Smooth muscle cell (in vitro differentiated cells): ENCODE measurements around the gene SNRPA. TPM values are rescaled to one million over a fixed set of nuclear protein-coding genes. Genes with fewer than 3 reads are reported as not detected.

Source experiments
- DNase-seq: peaks from one replicate; lab custom pipeline; 2025; ENCODE audit not compliant: unreplicated experiment; lab: John Stamatoyannopoulos, UW
- H2AFZ ChIP-seq: fragments of 200-600 bp; sonication (generic); 2 replicates; pipeline ENCODE4 v1.6.0; 2016; ENCODE audit warnings: antibody characterized with exemption, low read depth, mild to moderate bottlenecking
- H3F3A ChIP-seq: fragments of 200-600 bp; sonication (generic); 2 replicates; pipeline ENCODE4 v1.6.0; 2017; ENCODE audit warnings: antibody characterized with exemption, low read depth
- H3K27ac ChIP-seq: fragments of 200-600 bp; sonication (generic); 2 replicates; pipeline ENCODE4 v1.5.1; 2016; ENCODE audit warnings: low read depth, mild to moderate bottlenecking
- H3K27me3 ChIP-seq: fragments of 200-600 bp; sonication (generic); 2 replicates; pipeline ENCODE4 v1.6.1; 2016; ENCODE audit warnings: low read depth, mild to moderate bottlenecking
- H3K36me3 ChIP-seq: fragments of 200-600 bp; sonication (generic); 2 replicates; pipeline ENCODE4 v1.5.1; 2016; ENCODE audit warnings: low read depth
- H3K4me1 ChIP-seq: fragments of 200-600 bp; sonication (generic); 2 replicates; pipeline ENCODE4 v1.5.1; 2016; ENCODE audit warnings: low read depth
- H3K4me2 ChIP-seq: fragments of 200-600 bp; sonication (generic); 2 replicates; pipeline ENCODE4 v1.6.0; 2016; ENCODE audit warnings: mild to moderate bottlenecking
- H3K4me3 ChIP-seq: fragments of 200-600 bp; sonication (generic); 2 replicates; pipeline ENCODE4 v1.5.1; 2016; ENCODE audit warnings: mild to moderate bottlenecking
- H3K79me2 ChIP-seq: fragments of 200-600 bp; sonication (generic); 2 replicates; pipeline ENCODE4 v1.6.0; 2016; ENCODE audit warnings: low read depth, mild to moderate bottlenecking
- H3K9ac ChIP-seq: fragments of 200-600 bp; sonication (generic); 2 replicates; pipeline ENCODE4 v1.6.0; 2016; ENCODE audit warnings: low read depth
- H3K9me3 ChIP-seq: fragments of 200-600 bp; sonication (generic); replicated peaks from 2 replicates; pipeline ENCODE4 v1.5.1; 2016; ENCODE audit warnings: low read depth
- H4K20me1 ChIP-seq: fragments of 200-600 bp; sonication (generic); 2 replicates; pipeline ENCODE4 v1.6.0; 2016; ENCODE audit warnings: low read depth
- WGBS: methylation state at CpG from one replicate; pipeline ENCODE4 v1.1.7; 2016; ENCODE audit warnings: low lambda C conversion rate; 5-methylcytosine and 5-hydroxymethylcytosine counted together
- polyA plus RNA-seq: library from polyadenylated mRNA; unstranded; fragments of >200 nt; fragmentation: Nextera tagmentation; extraction: Ambion mirVana; gene quantifications from 2 replicates; pipeline ENCODE4 v1.2.1, GENCODE V29; 2016
- total RNA-seq: library from RNA; depleted of rRNA; stranded (reverse); fragments of >200 nt; gene quantifications from 2 replicates; pipeline ENCODE4 v1.2.3, GENCODE V29; 2014
- TF ChIP-seq, protein P1 (sequence below): fragments of 200-600 bp; sonication (generic); IDR thresholded peaks from 2 replicates; pipeline ENCODE4 v1.5.1; 2017; ENCODE audit warnings: borderline replicate concordance, mild to moderate bottlenecking, antibody characterized with exemption; ENCODE audit not compliant: insufficient read depth, poor library complexity, severe bottlenecking

Gene SNRPA
- total and polyA plus RNA-seq, 2 experiments from 2014 or later = 30.3 to 87.7 TPM

DNA sequence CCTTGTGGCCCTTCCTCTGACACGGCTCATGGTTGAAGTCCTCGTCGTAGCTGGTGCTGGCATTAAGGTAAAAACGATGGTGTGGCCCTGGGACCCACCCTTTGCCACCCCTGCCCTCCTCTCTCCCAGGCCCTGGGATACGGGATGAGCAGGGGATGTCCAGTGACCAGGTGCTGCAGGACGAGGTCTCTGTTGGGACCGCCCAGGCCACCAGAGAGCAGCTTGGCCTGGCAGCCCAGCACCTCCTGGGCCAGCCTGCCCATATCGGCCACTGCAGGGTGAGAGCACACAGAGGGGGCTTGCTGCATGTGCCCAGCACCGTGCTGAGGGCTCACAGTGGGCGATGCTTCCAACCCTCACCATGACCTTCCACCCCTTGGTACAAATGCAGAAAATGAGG, 7.1 kb upstream of the SNRPA start:
- H3K27me3 ChIP-seq = no peaks in the 10 kb centered on the region
- no peak overlapping the region for H3K4me3 ChIP-seq
- no peak overlapping the region for H2AFZ ChIP-seq
- TF ChIP-seq, protein P1, sequence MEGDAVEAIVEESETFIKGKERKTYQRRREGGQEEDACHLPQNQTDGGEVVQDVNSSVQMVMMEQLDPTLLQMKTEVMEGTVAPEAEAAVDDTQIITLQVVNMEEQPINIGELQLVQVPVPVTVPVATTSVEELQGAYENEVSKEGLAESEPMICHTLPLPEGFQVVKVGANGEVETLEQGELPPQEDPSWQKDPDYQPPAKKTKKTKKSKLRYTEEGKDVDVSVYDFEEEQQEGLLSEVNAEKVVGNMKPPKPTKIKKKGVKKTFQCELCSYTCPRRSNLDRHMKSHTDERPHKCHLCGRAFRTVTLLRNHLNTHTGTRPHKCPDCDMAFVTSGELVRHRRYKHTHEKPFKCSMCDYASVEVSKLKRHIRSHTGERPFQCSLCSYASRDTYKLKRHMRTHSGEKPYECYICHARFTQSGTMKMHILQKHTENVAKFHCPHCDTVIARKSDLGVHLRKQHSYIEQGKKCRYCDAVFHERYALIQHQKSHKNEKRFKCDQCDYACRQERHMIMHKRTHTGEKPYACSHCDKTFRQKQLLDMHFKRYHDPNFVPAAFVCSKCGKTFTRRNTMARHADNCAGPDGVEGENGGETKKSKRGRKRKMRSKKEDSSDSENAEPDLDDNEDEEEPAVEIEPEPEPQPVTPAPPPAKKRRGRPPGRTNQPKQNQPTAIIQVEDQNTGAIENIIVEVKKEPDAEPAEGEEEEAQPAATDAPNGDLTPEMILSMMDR = no peak
- H4K20me1 ChIP-seq = no peaks in the 10 kb centered on the region
- H3K4me2 ChIP-seq = no peak overlapping the region
- 94% methylated on average over 9 of the region's 10 CpGs for WGBS
- no peak for DNase-seq
- H3K36me3 ChIP-seq = no peaks in the 10 kb centered on the region
- H3K79me2 ChIP-seq = no peaks in the 10 kb centered on the region
- no peak overlapping the region for H3K27ac ChIP-seq
- no peak overlapping the region for H3K9ac ChIP-seq
- H3K9me3 ChIP-seq = no peaks in the 10 kb centered on the region
- H3F3A ChIP-seq = peaks cover 8% of the 10 kb centered on the region
- H3K4me1 ChIP-seq = no peaks in the 10 kb centered on the region

DNA sequence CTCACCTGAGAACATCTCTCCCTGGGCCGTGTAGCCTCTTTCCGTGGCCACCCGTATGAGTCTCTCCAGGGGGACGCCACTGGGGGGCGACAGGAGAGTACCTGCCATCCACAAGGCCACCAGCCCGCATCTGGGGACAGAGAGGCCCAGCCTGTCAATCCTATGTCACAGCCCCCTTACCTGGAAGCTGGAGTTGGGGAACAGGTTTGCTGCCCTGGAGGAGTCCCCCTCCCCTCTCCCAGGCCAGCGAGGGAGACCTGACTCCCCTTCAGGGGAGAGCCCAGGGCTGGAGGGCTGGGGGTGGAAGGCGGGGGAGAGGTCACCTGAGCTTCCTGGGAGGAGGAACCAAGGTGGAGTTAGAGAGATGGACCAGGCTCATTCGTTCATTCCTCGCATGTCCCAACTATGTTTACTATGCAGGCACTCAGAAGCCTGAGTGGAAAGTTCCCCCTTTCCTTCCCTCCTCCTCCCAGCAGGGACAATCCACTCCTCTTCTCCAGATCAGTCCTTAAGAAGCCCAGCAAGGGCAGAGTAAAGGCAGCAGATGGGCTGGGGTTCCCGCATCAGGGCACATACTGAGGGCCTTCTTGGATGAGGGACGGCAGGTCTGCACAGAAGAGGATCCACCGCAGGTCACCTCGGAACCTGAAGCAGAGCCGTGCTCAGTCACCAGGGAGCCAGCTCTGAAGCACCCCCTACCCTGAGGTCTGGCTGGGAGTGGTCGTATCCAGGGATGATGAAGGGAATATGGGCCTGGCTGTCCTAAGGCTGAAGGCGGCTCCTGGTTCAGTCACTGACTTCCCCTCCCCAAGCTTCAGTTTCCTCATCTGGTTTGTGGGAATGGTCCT, 6.2 kb upstream of the SNRPA start:
- peaks cover 8% of the 10 kb centered on the region for H3F3A ChIP-seq
- H3K4me3 ChIP-seq = no peak overlapping the region
- 53% methylated on average over 17 of the region's 17 CpGs for WGBS
- no peaks in the 10 kb centered on the region for H3K9me3 ChIP-seq
- peak overlapping the region; percentile 60 for H3K27ac ChIP-seq
- TF ChIP-seq, protein P1 = peak; percentile 7
- H3K79me2 ChIP-seq = no peaks in the 10 kb centered on the region
- no peak overlapping the region for H3K9ac ChIP-seq
- peak overlapping the region; percentile 13 for H3K4me2 ChIP-seq
- no peaks in the 10 kb centered on the region for H3K27me3 ChIP-seq
- H2AFZ ChIP-seq = no peak overlapping the region
- peaks cover 7% of the 10 kb centered on the region for H3K4me1 ChIP-seq
- no peaks in the 10 kb centered on the region for H3K36me3 ChIP-seq
- no peaks in the 10 kb centered on the region for H4K20me1 ChIP-seq
- no peak for DNase-seq

DNA sequence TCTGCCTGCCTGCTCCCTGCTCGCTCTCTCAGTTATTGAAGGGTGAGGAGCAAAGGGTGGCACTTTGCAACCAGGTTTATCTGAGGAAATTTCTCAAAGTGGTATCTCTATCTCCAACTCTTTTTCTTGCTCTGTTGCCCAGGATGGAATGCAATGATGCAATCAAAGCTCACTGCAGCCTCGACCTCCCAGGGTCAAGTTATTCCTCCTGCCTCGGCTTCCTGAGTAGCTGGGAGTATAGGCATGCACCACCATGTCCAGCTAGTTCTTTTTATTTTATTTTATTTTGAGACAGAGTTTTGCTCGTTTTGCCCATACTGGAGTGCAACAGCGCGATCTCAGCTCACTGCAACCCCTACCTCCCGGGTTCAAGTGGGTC, 5.6 kb upstream of the SNRPA start:
- Histone ChIP-seq H4K20me1 (no peaks in the 10 kb centered on the region), H2AFZ (no peak overlapping the region), H3K9me3 (no peaks in the 10 kb centered on the region), H3K4me2 (peak overlapping the region; percentile 13), H3K9ac (no peak overlapping the region), H3K36me3 (no peaks in the 10 kb centered on the region), H3K4me3 (no peak overlapping the region), H3K27ac (peak overlapping the region; percentile 60), H3K27me3 (no peaks in the 10 kb centered on the region), H3K79me2 (no peaks in the 10 kb centered on the region), H3K4me1 (peaks cover 11% of the 10 kb centered on the region), H3F3A (peaks cover 8% of the 10 kb centered on the region)
- WGBS = 66% methylated on average over 7 of the region's 7 CpGs
- no peak for DNase-seq
- TF ChIP-seq, protein P1 = no peak

DNA sequence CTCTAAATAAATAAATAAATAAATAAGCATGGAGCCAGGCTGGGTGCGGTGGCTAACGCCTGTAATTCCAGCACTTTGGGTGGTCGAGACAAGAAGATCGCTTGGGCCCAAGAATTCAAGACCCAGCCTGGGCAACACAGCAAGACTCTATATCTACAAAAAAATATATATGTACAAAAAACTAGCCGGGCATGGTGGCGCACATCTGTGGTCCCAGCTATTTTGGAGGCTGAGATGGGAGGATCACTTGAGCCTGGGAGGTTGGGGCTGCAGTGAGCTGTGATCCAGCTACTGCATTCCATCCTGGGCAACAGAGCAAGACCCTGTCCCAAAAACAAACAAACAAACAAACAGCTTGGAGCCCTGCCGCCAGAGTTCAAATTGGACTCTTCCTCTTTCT, 3.5 kb upstream of the SNRPA start:
- TF ChIP-seq, protein P1 = no peak
- no peak overlapping the region for H3K4me2 ChIP-seq
- WGBS = over 99% methylated on average over 7 of the region's 7 CpGs

More for the DNA sequence above, 3.5 kb upstream of the SNRPA start:
- Histone ChIP-seq H3K4me3 (no peak overlapping the region), H4K20me1 (no peaks in the 10 kb centered on the region), H3K27me3 (no peaks in the 10 kb centered on the region), H2AFZ (no peak overlapping the region), H3K79me2 (peaks cover 10% of the 10 kb centered on the region), H3K36me3 (no peaks in the 10 kb centered on the region), H3K27ac (no peak overlapping the region), H3K9ac (no peak overlapping the region), H3K4me1 (peaks cover 12% of the 10 kb centered on the region), H3F3A (peaks cover 8% of the 10 kb centered on the region), H3K9me3 (no peaks in the 10 kb centered on the region)
- no peak for DNase-seq
